IPS-18a (cell line): ENCODE results near the gene ST6GALNAC6.
A peak's percentile ranks its signal among the peaks of the same experiment; 100 is the strongest.
"Not testable (repeated sequence)": the region's sequence is repeated elsewhere in the genome, so short reads cannot be mapped to it uniquely, and the experiment has no call there.

Experiments
- H3K27ac ChIP-seq: one replicate; pipeline ENCODE4 v1.5.1; 2013; ENCODE audit warnings: low read length
- H3K27me3 ChIP-seq: one replicate; pipeline ENCODE4 v1.6.1; 2013; ENCODE audit warnings: mild to moderate bottlenecking, low read length; ENCODE audit not compliant: control insufficient read depth, insufficient read depth
- H3K36me3 ChIP-seq: one replicate; pipeline ENCODE4 v1.6.1; 2013; ENCODE audit warnings: low read depth, low read length; ENCODE audit not compliant: control insufficient read depth
- H3K4me1 ChIP-seq: one replicate; pipeline ENCODE4 v1.6.1; 2013; ENCODE audit warnings: low read depth, low read length; ENCODE audit not compliant: control insufficient read depth
- H3K4me3 ChIP-seq: one replicate; pipeline ENCODE4 v1.5.1; 2013; ENCODE audit warnings: low read length
- H3K9ac ChIP-seq: one replicate; pipeline ENCODE4 v1.6.1; 2013; ENCODE audit warnings: mild to moderate bottlenecking, low read length, moderate library complexity
- H3K9me3 ChIP-seq: one replicate; pipeline ENCODE4 v1.6.1; 2013; ENCODE audit warnings: low read depth, low read length; ENCODE audit not compliant: control insufficient read depth

Gene ST6GALNAC6

GRCh38 chr9:127884427-127884911, 14.9 kb downstream of the ST6GALNAC6 start:
- Histone ChIP-seq H3K4me1 (no peaks in the 10 kb centered on the region), H3K27me3 (no peaks in the 10 kb centered on the region), H3K36me3 (peaks cover 3% of the 10 kb centered on the region), H3K9ac (no peak overlapping the region), H3K9me3 (no peaks in the 10 kb centered on the region), H3K4me3 (no peak overlapping the region), H3K27ac (no peak overlapping the region)

GRCh38 chr9:127883959-127884358, 15.4 kb downstream of the ST6GALNAC6 start:
- Histone ChIP-seq H3K9me3 (no peaks in the 10 kb centered on the region), H3K27me3 (no peaks in the 10 kb centered on the region), H3K4me1 (no peaks in the 10 kb centered on the region), H3K36me3 (peaks cover 3% of the 10 kb centered on the region), H3K4me3 (no peak overlapping the region), H3K27ac (no peak overlapping the region), H3K9ac (no peak overlapping the region)

GRCh38 chr9:127881715-127882114, 17.7 kb downstream of the ST6GALNAC6 start:
- H3K27ac ChIP-seq, H3K9me3 ChIP-seq, H3K36me3 ChIP-seq, H3K4me3 ChIP-seq, H3K27me3 ChIP-seq, H3K9ac ChIP-seq, H3K4me1 ChIP-seq: not testable (repeated sequence)

GRCh38 chr9:127880143-127880542, 19.3 kb downstream of the ST6GALNAC6 start:
- no peak overlapping the region for H3K27ac ChIP-seq
- H3K27me3 ChIP-seq = peaks cover 5% of the 10 kb centered on the region
- H3K4me3 ChIP-seq = no peak overlapping the region
- H3K36me3 ChIP-seq = no peaks in the 10 kb centered on the region
- no peak overlapping the region for H3K9ac ChIP-seq
- no peaks in the 10 kb centered on the region for H3K4me1 ChIP-seq
- H3K9me3 ChIP-seq = no peaks in the 10 kb centered on the region

GRCh38 chr9:127878652-127879390, 20.6 kb downstream of the ST6GALNAC6 start:
- Histone ChIP-seq H3K27ac (no peak overlapping the region), H3K36me3 (no peaks in the 10 kb centered on the region), H3K4me1 (no peaks in the 10 kb centered on the region)

GRCh38 chr9:127878001-127878651, 21.3 kb downstream of the ST6GALNAC6 start:
- Histone ChIP-seq H3K9ac (peak overlapping the region; percentile 4), H3K27me3 (peaks cover 5% of the 10 kb centered on the region), H3K36me3 (no peaks in the 10 kb centered on the region), H3K9me3 (no peaks in the 10 kb centered on the region), H3K27ac (no peak overlapping the region), H3K4me3 (peak overlapping the region; percentile 72), H3K4me1 (no peaks in the 10 kb centered on the region)

More at GRCh38 chr9:127878652-127879390, 20.6 kb downstream of the ST6GALNAC6 start:
- H3K9me3 ChIP-seq = no peaks in the 10 kb centered on the region
- H3K9ac ChIP-seq = no peak overlapping the region
- no peak overlapping the region for H3K4me3 ChIP-seq
- H3K27me3 ChIP-seq = peaks cover 5% of the 10 kb centered on the region

- no peaks in the 10 kb centered on the region for H3K4me1 ChIP-seq
- no peaks in the 10 kb centered on the region for H3K36me3 ChIP-seq
- H3K9ac ChIP-seq = peak within 1 kb of the TSS; percentile 12
- H3K27ac ChIP-seq = no peak within 1 kb of the TSS
- H3K27me3 ChIP-seq = peaks cover 5% of the 10 kb centered on the region
- peak within 1 kb of the TSS; percentile 72 for H3K4me3 ChIP-seq
- H3K9me3 ChIP-seq = no peaks in the 10 kb centered on the region
These were observed 21.8 kb downstream of the ST6GALNAC6 start, which contains the start of gene AK1 for GRCh38 chr9:127877566-127877998. Gene AK1, minus strand, starts transcription at chr9:127877675. Its CDS starts 3,058 bp downstream, at chr9:127874617.

- peak overlapping the region; percentile 12 for H3K9ac ChIP-seq
- no peaks in the 10 kb centered on the region for H3K9me3 ChIP-seq
- H3K27me3 ChIP-seq = peaks cover 5% of the 10 kb centered on the region
- no peak overlapping the region for H3K27ac ChIP-seq
- no peaks in the 10 kb centered on the region for H3K36me3 ChIP-seq
- peak overlapping the region; percentile 72 for H3K4me3 ChIP-seq
- H3K4me1 ChIP-seq = no peaks in the 10 kb centered on the region
These were observed 22.4 kb downstream of the ST6GALNAC6 start for GRCh38 chr9:127876764-127877562.

- Histone ChIP-seq H3K4me1 (no peaks in the 10 kb centered on the region), H3K4me3 (no peak overlapping the region), H3K9ac (no peak overlapping the region), H3K36me3 (no peaks in the 10 kb centered on the region), H3K27me3 (peaks cover 5% of the 10 kb centered on the region), H3K27ac (no peak overlapping the region), H3K9me3 (no peaks in the 10 kb centered on the region)
These were observed 23.2 kb downstream of the ST6GALNAC6 start for GRCh38 chr9:127876026-127876763.

GRCh38 chr9:127875306-127875966, 24.0 kb downstream of the ST6GALNAC6 start:
- no peaks in the 10 kb centered on the region for H3K9me3 ChIP-seq
- H3K4me3 ChIP-seq = no peak overlapping the region
- H3K27ac ChIP-seq = no peak overlapping the region
- H3K27me3 ChIP-seq = peaks cover 5% of the 10 kb centered on the region
- no peaks in the 10 kb centered on the region for H3K36me3 ChIP-seq
- H3K4me1 ChIP-seq = no peaks in the 10 kb centered on the region
- H3K9ac ChIP-seq = no peak overlapping the region
